ENCODE measurements around the gene CDADC1. TPM values are rescaled to one million over a fixed set of nuclear protein-coding genes. Genes with fewer than 3 reads are reported as not detected.
A peak's percentile ranks its signal among the peaks of the same experiment; 100 is the strongest.

The CDADC1 gene
- total and polyA plus RNA-seq, 2 experiments from 2014 or later = 1.3 to 9.3 TPM

- Histone ChIP-seq H3F3A (replicated peaks; ENCODE audit: low read depth) (peaks cover 6% of the 10 kb centered on the region; the same call in 1 of the 2 replicates), H3K9me2 (ENCODE audit: insufficient read depth) (no peaks in the 10 kb centered on the region), H3K4me3 (peak overlapping the region; percentile 76), H3K36me3 (ENCODE audit: insufficient read depth) (no peaks in the 10 kb centered on the region), H2AFZ (peak overlapping the region; percentile 99), H3K79me2 (replicated peaks; ENCODE audit: insufficient read depth) (no peaks in the 10 kb centered on the region), H3K27me3 (ENCODE audit: insufficient read depth) (no peaks in the 10 kb centered on the region), H4K20me1 (replicated peaks; ENCODE audit: insufficient read depth) (no peaks in the 10 kb centered on the region), H3K27ac (ENCODE audit: low read depth) (no peak overlapping the region), H3K4me1 (ENCODE audit: insufficient read depth) (no peaks in the 10 kb centered on the region), H3K4me2 (peak overlapping the region; percentile 97)
- peaks cover 2% of the 10 kb centered on the region; the same call in 1 of the 3 replicates for H3K4me1 Mint-ChIP-seq
- ATAC-seq (peak; percentile 7), DNase-seq (ENCODE audit: low spot score) (no peak)
- H3K27me3 Mint-ChIP-seq (ENCODE audit: insufficient read depth, low read depth, poor library complexity) = peaks cover 9% of the 10 kb centered on the region
- H3K9me3 Mint-ChIP-seq = no peaks in the 10 kb centered on the region
- H3K36me3 Mint-ChIP-seq (ENCODE audit: low read depth) = no peaks in the 10 kb centered on the region
- TF ChIP-seq ETS1 (IDR thresholded peaks at IDR 0.05) (no peak), POLR2AphosphoS5 (IDR thresholded peaks at IDR 0.05; ENCODE audit: low read depth) (no peak)
- TF ChIP-seq, protein P1, sequence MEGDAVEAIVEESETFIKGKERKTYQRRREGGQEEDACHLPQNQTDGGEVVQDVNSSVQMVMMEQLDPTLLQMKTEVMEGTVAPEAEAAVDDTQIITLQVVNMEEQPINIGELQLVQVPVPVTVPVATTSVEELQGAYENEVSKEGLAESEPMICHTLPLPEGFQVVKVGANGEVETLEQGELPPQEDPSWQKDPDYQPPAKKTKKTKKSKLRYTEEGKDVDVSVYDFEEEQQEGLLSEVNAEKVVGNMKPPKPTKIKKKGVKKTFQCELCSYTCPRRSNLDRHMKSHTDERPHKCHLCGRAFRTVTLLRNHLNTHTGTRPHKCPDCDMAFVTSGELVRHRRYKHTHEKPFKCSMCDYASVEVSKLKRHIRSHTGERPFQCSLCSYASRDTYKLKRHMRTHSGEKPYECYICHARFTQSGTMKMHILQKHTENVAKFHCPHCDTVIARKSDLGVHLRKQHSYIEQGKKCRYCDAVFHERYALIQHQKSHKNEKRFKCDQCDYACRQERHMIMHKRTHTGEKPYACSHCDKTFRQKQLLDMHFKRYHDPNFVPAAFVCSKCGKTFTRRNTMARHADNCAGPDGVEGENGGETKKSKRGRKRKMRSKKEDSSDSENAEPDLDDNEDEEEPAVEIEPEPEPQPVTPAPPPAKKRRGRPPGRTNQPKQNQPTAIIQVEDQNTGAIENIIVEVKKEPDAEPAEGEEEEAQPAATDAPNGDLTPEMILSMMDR (conservative IDR thresholded peaks at IDR 0.05; ENCODE audit: low read depth in 2 of 2) = peak in 1 of 2 experiments; percentile 24; a peak in 2 of 4 replicates
- peak overlapping the region; percentile 95 for H3K4me3 Mint-ChIP-seq
- H3K27ac Mint-ChIP-seq = 0 out of 2 replicates have a peak overlapping the region, but pooled peaks have one; percentile 96
Observed at GRCh38 chr13:49248622-49249002, 887 bp downstream of the CDADC1 start.

GRCh38 chr13:49251326-49251725 lies 3.6 kb downstream of the CDADC1 start:
- no peak overlapping the region for H3K4me3 Mint-ChIP-seq
- no peak overlapping the region for H2AFZ ChIP-seq
- no peak overlapping the region for H3K27ac ChIP-seq (ENCODE audit: low read depth)
- no peaks in the 10 kb centered on the region for H3K36me3 ChIP-seq (ENCODE audit: insufficient read depth)
- DNase-seq (ENCODE audit: low spot score) = no peak
- ATAC-seq = no peak
- no peaks in the 10 kb centered on the region for H3K9me3 Mint-ChIP-seq
- H3K4me3 ChIP-seq = no peak overlapping the region
- TF ChIP-seq, protein P2, sequence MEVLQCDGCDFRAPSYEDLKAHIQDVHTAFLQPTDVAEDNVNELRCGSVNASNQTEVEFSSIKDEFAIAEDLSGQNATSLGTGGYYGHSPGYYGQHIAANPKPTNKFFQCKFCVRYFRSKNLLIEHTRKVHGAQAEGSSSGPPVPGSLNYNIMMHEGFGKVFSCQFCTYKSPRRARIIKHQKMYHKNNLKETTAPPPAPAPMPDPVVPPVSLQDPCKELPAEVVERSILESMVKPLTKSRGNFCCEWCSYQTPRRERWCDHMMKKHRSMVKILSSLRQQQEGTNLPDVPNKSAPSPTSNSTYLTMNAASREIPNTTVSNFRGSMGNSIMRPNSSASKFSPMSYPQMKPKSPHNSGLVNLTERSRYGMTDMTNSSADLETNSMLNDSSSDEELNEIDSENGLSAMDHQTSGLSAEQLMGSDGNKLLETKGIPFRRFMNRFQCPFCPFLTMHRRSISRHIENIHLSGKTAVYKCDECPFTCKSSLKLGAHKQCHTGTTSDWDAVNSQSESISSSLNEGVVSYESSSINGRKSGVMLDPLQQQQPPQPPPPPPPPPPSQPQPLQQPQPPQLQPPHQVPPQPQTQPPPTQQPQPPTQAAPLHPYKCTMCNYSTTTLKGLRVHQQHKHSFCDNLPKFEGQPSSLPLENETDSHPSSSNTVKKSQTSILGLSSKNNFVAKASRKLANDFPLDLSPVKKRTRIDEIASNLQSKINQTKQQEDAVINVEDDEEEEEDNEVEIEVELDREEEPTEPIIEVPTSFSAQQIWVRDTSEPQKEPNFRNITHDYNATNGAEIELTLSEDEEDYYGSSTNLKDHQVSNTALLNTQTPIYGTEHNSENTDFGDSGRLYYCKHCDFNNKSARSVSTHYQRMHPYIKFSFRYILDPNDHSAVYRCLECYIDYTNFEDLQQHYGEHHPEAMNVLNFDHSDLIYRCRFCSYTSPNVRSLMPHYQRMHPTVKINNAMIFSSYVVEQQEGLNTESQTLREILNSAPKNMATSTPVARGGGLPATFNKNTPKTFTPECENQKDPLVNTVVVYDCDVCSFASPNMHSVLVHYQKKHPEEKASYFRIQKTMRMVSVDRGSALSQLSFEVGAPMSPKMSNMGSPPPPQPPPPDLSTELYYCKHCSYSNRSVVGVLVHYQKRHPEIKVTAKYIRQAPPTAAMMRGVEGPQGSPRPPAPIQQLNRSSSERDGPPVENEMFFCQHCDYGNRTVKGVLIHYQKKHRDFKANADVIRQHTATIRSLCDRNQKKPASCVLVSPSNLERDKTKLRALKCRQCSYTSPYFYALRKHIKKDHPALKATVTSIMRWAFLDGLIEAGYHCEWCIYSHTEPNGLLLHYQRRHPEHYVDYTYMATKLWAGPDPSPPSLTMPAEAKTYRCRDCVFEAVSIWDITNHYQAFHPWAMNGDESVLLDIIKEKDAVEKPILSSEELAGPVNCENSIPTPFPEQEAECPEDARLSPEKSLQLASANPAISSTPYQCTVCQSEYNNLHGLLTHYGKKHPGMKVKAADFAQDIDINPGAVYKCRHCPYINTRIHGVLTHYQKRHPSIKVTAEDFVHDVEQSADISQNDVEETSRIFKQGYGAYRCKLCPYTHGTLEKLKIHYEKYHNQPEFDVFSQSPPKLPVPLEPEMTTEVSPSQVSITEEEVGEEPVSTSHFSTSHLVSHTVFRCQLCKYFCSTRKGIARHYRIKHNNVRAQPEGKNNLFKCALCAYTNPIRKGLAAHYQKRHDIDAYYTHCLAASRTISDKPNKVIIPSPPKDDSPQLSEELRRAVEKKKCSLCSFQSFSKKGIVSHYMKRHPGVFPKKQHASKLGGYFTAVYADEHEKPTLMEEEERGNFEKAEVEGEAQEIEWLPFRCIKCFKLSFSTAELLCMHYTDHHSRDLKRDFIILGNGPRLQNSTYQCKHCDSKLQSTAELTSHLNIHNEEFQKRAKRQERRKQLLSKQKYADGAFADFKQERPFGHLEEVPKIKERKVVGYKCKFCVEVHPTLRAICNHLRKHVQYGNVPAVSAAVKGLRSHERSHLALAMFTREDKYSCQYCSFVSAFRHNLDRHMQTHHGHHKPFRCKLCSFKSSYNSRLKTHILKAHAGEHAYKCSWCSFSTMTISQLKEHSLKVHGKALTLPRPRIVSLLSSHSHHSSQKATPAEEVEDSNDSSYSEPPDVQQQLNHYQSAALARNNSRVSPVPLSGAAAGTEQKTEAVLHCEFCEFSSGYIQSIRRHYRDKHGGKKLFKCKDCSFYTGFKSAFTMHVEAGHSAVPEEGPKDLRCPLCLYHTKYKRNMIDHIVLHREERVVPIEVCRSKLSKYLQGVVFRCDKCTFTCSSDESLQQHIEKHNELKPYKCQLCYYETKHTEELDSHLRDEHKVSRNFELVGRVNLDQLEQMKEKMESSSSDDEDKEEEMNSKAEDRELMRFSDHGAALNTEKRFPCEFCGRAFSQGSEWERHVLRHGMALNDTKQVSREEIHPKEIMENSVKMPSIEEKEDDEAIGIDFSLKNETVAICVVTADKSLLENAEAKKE (CRISPR knock-in tag; IDR thresholded peaks at IDR 0.05) = no peak
- TF ChIP-seq, protein P1 (conservative IDR thresholded peaks at IDR 0.05; ENCODE audit: low read depth in 2 of 2) = no peak
- no peak for TF ChIP-seq REST (IDR thresholded peaks at IDR 0.05; ENCODE audit: unreplicated experiment)
- H3K4me2 ChIP-seq = no peak overlapping the region
- H3K36me3 Mint-ChIP-seq (ENCODE audit: low read depth) = no peaks in the 10 kb centered on the region
- no peaks in the 10 kb centered on the region for H3K79me2 ChIP-seq (replicated peaks; ENCODE audit: insufficient read depth)
- H3K4me1 Mint-ChIP-seq = peaks cover 2% of the 10 kb centered on the region; the same call in 1 of the 3 replicates
- peaks cover 6% of the 10 kb centered on the region; the same call in 1 of the 2 replicates for H3F3A ChIP-seq (replicated peaks; ENCODE audit: low read depth)
- H3K4me1 ChIP-seq (ENCODE audit: insufficient read depth) = no peaks in the 10 kb centered on the region
- no peaks in the 10 kb centered on the region for H3K9me2 ChIP-seq (ENCODE audit: insufficient read depth)
- no peaks in the 10 kb centered on the region for H3K27me3 ChIP-seq (ENCODE audit: insufficient read depth)
- H3K27ac Mint-ChIP-seq = no peak overlapping the region
- H4K20me1 ChIP-seq (replicated peaks; ENCODE audit: insufficient read depth) = no peaks in the 10 kb centered on the region
- H3K27me3 Mint-ChIP-seq (ENCODE audit: insufficient read depth, low read depth, poor library complexity) = peaks cover 9% of the 10 kb centered on the region
